Naive thymus-derived CD4-positive, alpha-beta T cell (primary cell): ENCODE data around the gene USH2A. TPM values are rescaled to one million over a fixed set of nuclear protein-coding genes. Genes with fewer than 3 reads are reported as not detected.

Experiments used
- ATAC-seq: fragments of 150-1000 bp; cut with Tn5 transposase; 2 replicates; pipeline ENCODE4 v1.10.0; 2021; ENCODE audit warnings: mild to moderate bottlenecking, moderate library complexity
- CTCF ChIA-PET: fragments of 350-600 bp; sonication (Branson Sonifier 250); formaldehyde crosslinking; loops from one replicate; lab custom pipeline; 2021; ENCODE audit warnings: antibody characterized with exemption; lab: Charles Lee
- POLR2A ChIA-PET: fragments of 350-600 bp; sonication (Branson Sonifier 250); formaldehyde crosslinking; loops from one replicate; lab custom pipeline; 2021; ENCODE audit warnings: antibody characterized with exemption, inconsistent platforms; lab: Charles Lee
- DNase-seq, 9 donors: peaks; one replicate each; pipeline versions ENCODE4 v3.0.0 to v3.0.0-alpha.2; 2020 to 2022; ENCODE audit warnings: mixed read lengths in 1 of 9
- H3K27ac ChIP-seq: one replicate; pipeline ENCODE4 v1.7.0; 2013; ENCODE audit warnings: mild to moderate bottlenecking, low read depth, low read length, moderate library complexity
- H3K27me3 ChIP-seq, 2 donors: one replicate each; pipeline ENCODE4 v1.7.0; 2013; ENCODE audit warnings: low read length in 2 of 2, mild to moderate bottlenecking in 2 of 2, moderate library complexity in 2 of 2; ENCODE audit not compliant: control insufficient read depth in 2 of 2, insufficient read depth in 2 of 2
- H3K36me3 ChIP-seq, 3 experiments: 1 replicate in 2 of 3; 2 replicates in 1 of 3; pipeline ENCODE4 v1.7.0; 2013; ENCODE audit warnings: low read length in 3 of 3, mild to moderate bottlenecking in 3 of 3, moderate library complexity in 1 of 3; ENCODE audit not compliant: insufficient read depth in 3 of 3, control insufficient read depth in 2 of 3
- H3K4me1 ChIP-seq, 2 donors: one replicate each; pipeline ENCODE4 v1.7.0; 2013; ENCODE audit warnings: low read length in 2 of 2, mild to moderate bottlenecking in 2 of 2, moderate library complexity in 1 of 2; ENCODE audit not compliant: control insufficient read depth in 2 of 2, insufficient read depth in 2 of 2
- H3K4me3 ChIP-seq: 2 replicates; pipeline ENCODE4 v1.7.0; 2013; ENCODE audit warnings: mild to moderate bottlenecking, low read length
- H3K9me3 ChIP-seq, 3 experiments: 1 replicate in 2 of 3; 2 replicates in 1 of 3; pipeline ENCODE4 v1.7.0; 2013; ENCODE audit warnings: low read length in 3 of 3; ENCODE audit not compliant: control insufficient read depth in 2 of 3
- H3K27ac Mint-ChIP-seq, 9 donors: one replicate each; pipeline ENCODE4 v1.8.0; 2020 to 2022; ENCODE audit warnings: mixed read lengths in 9 of 9, mild to moderate bottlenecking in 8 of 9, moderate library complexity in 5 of 9, inconsistent platforms in 2 of 9
- H3K27me3 Mint-ChIP-seq, 5 donors: one replicate each; pipeline ENCODE4 v1.8.0; 2021 to 2022; ENCODE audit warnings: mixed read lengths in 5 of 5, mild to moderate bottlenecking in 1 of 5
- H3K36me3 Mint-ChIP-seq, 5 donors: one replicate each; pipeline ENCODE4 v1.8.0; 2020 to 2022; ENCODE audit warnings: mixed read lengths in 5 of 5, mild to moderate bottlenecking in 3 of 5, inconsistent platforms in 1 of 5
- H3K4me1 Mint-ChIP-seq, 7 donors: one replicate each; pipeline ENCODE4 v1.8.0; 2020 to 2022; ENCODE audit warnings: mixed read lengths in 7 of 7, mild to moderate bottlenecking in 3 of 7, inconsistent platforms in 1 of 7
- H3K4me3 Mint-ChIP-seq, 10 donors: one replicate each; pipeline ENCODE4 v1.8.0; 2020 to 2022; ENCODE audit warnings: mild to moderate bottlenecking in 10 of 10, mixed read lengths in 10 of 10, moderate library complexity in 6 of 10, inconsistent platforms in 2 of 10
- H3K9me3 Mint-ChIP-seq, 11 donors: one replicate each; pipeline ENCODE4 v1.8.0; 2020 to 2022; ENCODE audit warnings: mixed read lengths in 11 of 11, mild to moderate bottlenecking in 4 of 11, inconsistent platforms in 1 of 11, moderate library complexity in 1 of 11
- intact Hi-C, 2 donors: fragments of 100-400 bp; cut with micrococcal nuclease; formaldehyde crosslinking; loops; one replicate each; pipeline ENCODE4 v1.15.1; 2023
- polyA plus RNA-seq, 2 donors: library from polyadenylated mRNA; unstranded; fragments of 300-500 nt; fragmentation: Illumina TruSeq; gene quantifications; one replicate each; pipeline ENCODE4 v1.2.3, GENCODE V29; 2021
- total RNA-seq, 6 experiments: library from RNA in 5 of 6; stranded (reverse) in 5 of 6; gene quantifications; 1 replicate in 5 of 6; 2 replicates in 1 of 6; pipeline ENCODE4 v1.2.3 and lab custom pipeline; 2021 to 2026

The USH2A gene
- total and polyA plus RNA-seq, 7 experiments from 2014 or later: not detected

DNA sequence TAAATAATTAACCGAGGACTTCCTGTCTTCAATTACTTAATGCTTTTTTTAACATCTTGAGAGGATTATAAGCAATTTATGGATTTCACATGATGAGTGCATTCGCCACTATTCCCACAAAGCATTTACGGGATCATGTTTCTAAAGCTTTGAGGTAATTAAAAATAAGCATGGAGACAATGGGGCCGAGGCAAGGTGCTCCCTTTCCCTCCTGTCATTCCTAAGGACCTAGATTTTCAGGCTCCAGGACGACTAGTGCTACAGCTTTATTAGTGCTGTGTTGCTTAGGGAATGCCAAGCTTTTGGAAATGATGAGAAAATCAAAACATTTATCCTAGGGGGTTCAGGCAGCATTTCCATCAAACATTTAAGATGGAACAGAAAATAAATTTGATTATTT is 646.9 kb downstream of the USH2A start:
- Mint-ChIP-seq H3K9me3 (peaks cover 0 to 10% (median 1%) of the 10 kb centered on the region in 11 donors), H3K27me3 (no peaks in the 10 kb centered on the region), H3K4me1 (no peaks in the 10 kb centered on the region), H3K27ac (no peak overlapping the region), H3K4me3 (no peak overlapping the region), H3K36me3 (no peaks in the 10 kb centered on the region)
- Histone ChIP-seq H3K4me1 (no peaks in the 10 kb centered on the region), H3K36me3 (no peaks in the 10 kb centered on the region), H3K9me3 (no peaks in the 10 kb centered on the region), H3K27ac (no peak overlapping the region), H3K4me3 (no peak overlapping the region), H3K27me3 (no peaks in the 10 kb centered on the region)
- DNase-seq (no peak), ATAC-seq (no peak)
- ChIA-PET CTCF (no interaction called here), POLR2A (no interaction called here)
- intact Hi-C loops: no loop called here

DNA sequence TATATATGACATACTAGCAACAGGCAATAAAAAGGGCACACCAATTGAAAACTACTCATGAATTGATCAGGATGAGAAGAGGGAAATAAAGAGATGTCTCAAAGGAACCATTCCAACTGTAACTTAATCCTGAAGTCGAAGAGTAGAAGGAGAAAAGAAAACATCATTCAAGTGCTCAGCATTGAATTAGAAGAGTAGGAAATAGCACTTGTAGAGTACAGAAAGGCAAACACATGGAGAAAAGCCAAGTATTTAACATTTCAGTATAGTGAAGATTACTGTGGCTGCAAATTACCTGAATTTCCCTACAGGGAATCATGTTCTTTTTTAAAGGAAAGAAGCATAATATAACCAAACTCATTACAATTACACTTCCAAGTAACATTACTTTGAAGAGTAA is 651.1 kb downstream of the USH2A start:
- no peaks in the 10 kb centered on the region for H3K9me3 ChIP-seq
- H3K4me3 ChIP-seq: no peak overlapping the region
- DNase-seq (no peak), ATAC-seq (no peak)
- no peaks in the 10 kb centered on the region for H3K27me3 Mint-ChIP-seq
- H3K27ac ChIP-seq: no peak overlapping the region
- H3K36me3 ChIP-seq: no peaks in the 10 kb centered on the region
- no peaks in the 10 kb centered on the region for H3K4me1 Mint-ChIP-seq
- CTCF ChIA-PET: no interaction called here
- H3K4me1 ChIP-seq: no peaks in the 10 kb centered on the region
- POLR2A ChIA-PET: no interaction called here
- H3K9me3 Mint-ChIP-seq: peaks cover 0 to 5% (median 1%) of the 10 kb centered on the region in 11 donors
- H3K27ac Mint-ChIP-seq: no peak overlapping the region
- no peak overlapping the region for H3K4me3 Mint-ChIP-seq
- no peaks in the 10 kb centered on the region for H3K36me3 Mint-ChIP-seq
- intact Hi-C loops: no loop called here
- H3K27me3 ChIP-seq: no peaks in the 10 kb centered on the region

DNA sequence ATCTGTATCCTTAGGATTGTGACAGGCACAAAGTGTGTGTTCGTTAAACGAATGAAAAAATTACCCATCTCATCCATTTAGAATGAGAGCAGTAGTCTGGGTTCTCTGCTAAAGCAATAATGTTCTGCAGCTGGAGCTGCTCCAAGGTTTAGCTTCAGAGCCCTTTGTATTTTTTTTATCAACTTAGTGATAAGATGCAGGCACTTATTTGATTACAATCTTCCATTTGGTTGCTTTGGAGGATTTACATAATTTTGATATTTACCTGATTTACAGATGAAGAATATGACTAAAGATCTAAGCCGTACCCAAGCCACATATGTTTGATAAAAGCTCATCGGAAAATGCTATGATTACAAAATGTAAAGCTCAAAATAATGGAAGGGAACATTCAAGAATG is 654.9 kb downstream of the USH2A start:
- ChIA-PET CTCF (no interaction called here), POLR2A (no interaction called here)
- H3K4me3 Mint-ChIP-seq: no peak overlapping the region
- Histone ChIP-seq H3K27me3 (no peaks in the 10 kb centered on the region), H3K4me1 (no peaks in the 10 kb centered on the region), H3K27ac (no peak overlapping the region), H3K4me3 (no peak overlapping the region), H3K9me3 (no peaks in the 10 kb centered on the region), H3K36me3 (no peaks in the 10 kb centered on the region)
- no peaks in the 10 kb centered on the region for H3K4me1 Mint-ChIP-seq
- intact Hi-C loops: no loop called here
- no peak overlapping the region for H3K27ac Mint-ChIP-seq
- H3K9me3 Mint-ChIP-seq: peaks cover 0 to 8% (median under 1%) of the 10 kb centered on the region in 11 donors
- peaks cover 0 to under 1% (median 0%) of the 10 kb centered on the region in 5 donors for H3K36me3 Mint-ChIP-seq
- no peak for DNase-seq
- H3K27me3 Mint-ChIP-seq: no peaks in the 10 kb centered on the region
- no peak for ATAC-seq

DNA sequence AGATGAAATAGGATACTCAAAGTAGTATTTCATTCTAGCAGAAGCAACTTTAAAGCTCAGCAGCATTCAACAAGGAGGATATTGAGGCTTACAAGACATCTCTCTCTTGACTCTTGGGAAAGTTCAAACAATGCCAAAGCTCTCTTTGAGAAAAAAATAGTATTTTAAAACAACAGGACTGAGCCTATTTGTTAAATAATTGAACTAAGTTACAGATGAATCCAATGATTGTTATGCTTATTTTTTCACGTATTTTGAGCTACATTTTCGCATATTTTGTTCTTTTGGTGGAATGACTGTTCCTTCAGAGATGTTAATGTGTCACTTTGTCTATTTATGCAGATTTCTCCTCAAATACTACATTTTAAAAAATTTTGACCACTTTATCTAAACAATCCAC is 655.5 kb downstream of the USH2A start:
- H3K4me3 ChIP-seq: no peak overlapping the region
- CTCF ChIA-PET: interaction anchor here (0.6 kb wide), 1 partner anchor 14 kb away, joined by 3 read pairs; no protein-coding TSS in a partner anchor
- DNase-seq: no peak
- H3K4me1 ChIP-seq: no peaks in the 10 kb centered on the region
- H3K27me3 ChIP-seq: no peaks in the 10 kb centered on the region
- intact Hi-C loops: no loop called here
- no peaks in the 10 kb centered on the region for H3K9me3 ChIP-seq
- H3K27me3 Mint-ChIP-seq: no peaks in the 10 kb centered on the region
- H3K27ac Mint-ChIP-seq: no peak overlapping the region
- no peak for ATAC-seq
- H3K9me3 Mint-ChIP-seq: peaks cover 0 to 12% (median 3%) of the 10 kb centered on the region in 11 donors
- no peak overlapping the region for H3K4me3 Mint-ChIP-seq
- peaks cover 0 to 4% (median 0%) of the 10 kb centered on the region in 5 donors for H3K36me3 Mint-ChIP-seq
- H3K36me3 ChIP-seq: no peaks in the 10 kb centered on the region
- POLR2A ChIA-PET: no interaction called here
- no peak overlapping the region for H3K27ac ChIP-seq
- no peaks in the 10 kb centered on the region for H3K4me1 Mint-ChIP-seq

DNA sequence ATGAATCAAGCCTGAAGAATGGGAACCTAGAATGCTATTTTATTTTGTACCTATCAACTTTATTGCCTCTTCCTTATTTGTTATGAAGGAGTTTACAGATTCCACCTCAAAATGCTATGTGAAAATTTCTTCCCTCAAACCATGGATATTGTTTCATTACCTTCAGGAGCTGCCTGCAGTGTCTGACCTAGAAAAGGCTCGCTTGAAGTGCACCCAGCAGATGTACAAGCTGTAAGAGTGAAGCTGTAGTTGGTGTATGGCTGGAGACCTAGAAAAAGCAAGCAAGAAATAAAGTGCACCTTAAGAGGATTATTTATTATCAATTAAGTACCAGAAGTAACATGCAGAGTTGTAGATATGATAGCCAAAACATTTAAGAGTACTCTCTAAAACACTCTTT is 656.7 kb downstream of the USH2A start:
- ChIA-PET POLR2A (no interaction called here), CTCF (no interaction called here)
- Mint-ChIP-seq H3K27me3 (no peaks in the 10 kb centered on the region), H3K4me1 (no peaks in the 10 kb centered on the region), H3K27ac (no peak overlapping the region), H3K36me3 (peaks cover 0 to 4% (median 0%) of the 10 kb centered on the region in 5 donors), H3K4me3 (no peak overlapping the region), H3K9me3 (peaks cover 0 to 7% (median 3%) of the 10 kb centered on the region in 11 donors)
- DNase-seq (no peak), ATAC-seq (no peak)
- intact Hi-C loops: no loop called here
- H3K4me3 ChIP-seq: no peak overlapping the region
- no peaks in the 10 kb centered on the region for H3K9me3 ChIP-seq
- no peak overlapping the region for H3K27ac ChIP-seq
- H3K36me3 ChIP-seq: no peaks in the 10 kb centered on the region
- no peaks in the 10 kb centered on the region for H3K27me3 ChIP-seq
- no peaks in the 10 kb centered on the region for H3K4me1 ChIP-seq

DNA sequence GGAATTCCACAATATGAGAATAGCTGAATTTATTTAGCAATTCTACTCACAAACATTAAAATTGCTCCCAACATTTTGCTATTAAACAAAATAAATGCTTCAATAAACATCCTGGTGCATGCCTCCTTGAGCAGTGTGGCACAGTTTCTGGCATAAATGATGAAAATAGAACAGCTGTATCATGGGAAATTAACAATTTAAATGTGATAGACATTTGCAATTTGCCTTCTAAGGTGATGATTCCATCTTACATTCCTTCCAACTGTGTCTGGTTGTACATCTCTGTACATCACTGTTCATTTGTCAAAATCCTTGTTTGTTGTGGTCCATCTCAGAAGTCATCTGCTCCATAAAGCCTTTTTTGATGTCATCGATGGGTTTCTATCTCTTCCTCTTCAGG is 657.4 kb downstream of the USH2A start:
- H3K4me1 ChIP-seq: no peaks in the 10 kb centered on the region
- CTCF ChIA-PET: no interaction called here
- H3K27me3 Mint-ChIP-seq: no peaks in the 10 kb centered on the region
- no peak overlapping the region for H3K27ac ChIP-seq
- ATAC-seq (no peak), DNase-seq (no peak)
- no peak overlapping the region for H3K4me3 Mint-ChIP-seq
- H3K9me3 Mint-ChIP-seq: peaks cover 0 to 13% (median 3%) of the 10 kb centered on the region in 11 donors
- no peaks in the 10 kb centered on the region for H3K36me3 ChIP-seq
- intact Hi-C loops: no loop called here
- no peaks in the 10 kb centered on the region for H3K27me3 ChIP-seq
- H3K27ac Mint-ChIP-seq: no peak overlapping the region
- no peaks in the 10 kb centered on the region for H3K4me1 Mint-ChIP-seq
- POLR2A ChIA-PET: no interaction called here
- no peaks in the 10 kb centered on the region for H3K9me3 ChIP-seq
- peaks cover 0 to 4% (median 0%) of the 10 kb centered on the region in 5 donors for H3K36me3 Mint-ChIP-seq
- H3K4me3 ChIP-seq: no peak overlapping the region

DNA sequence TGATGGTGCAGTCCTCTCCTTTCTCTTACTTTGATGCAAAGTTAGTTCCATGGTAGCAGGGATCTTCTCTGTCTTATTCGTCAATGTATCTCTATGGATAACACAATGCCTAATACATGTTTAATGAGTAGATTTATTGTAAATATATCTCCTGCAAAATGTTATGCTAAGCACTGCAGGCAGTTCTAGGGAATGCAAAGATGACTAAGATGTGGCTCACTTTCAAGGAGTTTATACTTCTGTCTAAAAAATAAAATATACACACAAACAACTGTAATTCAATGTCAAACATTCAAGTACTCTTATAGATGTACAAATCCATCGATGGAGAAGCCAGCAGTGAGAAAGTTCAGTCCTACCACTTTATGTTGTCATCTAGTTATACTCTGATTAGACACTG is 661.8 kb downstream of the USH2A start:
- Mint-ChIP-seq H3K27me3 (no peaks in the 10 kb centered on the region), H3K36me3 (peaks cover 0 to 4% (median 0%) of the 10 kb centered on the region in 5 donors), H3K4me1 (no peaks in the 10 kb centered on the region), H3K27ac (no peak overlapping the region), H3K9me3 (peaks cover 0 to 13% (median 3%) of the 10 kb centered on the region in 11 donors), H3K4me3 (no peak overlapping the region)
- ChIA-PET CTCF (no interaction called here), POLR2A (no interaction called here)
- Histone ChIP-seq H3K9me3 (no peaks in the 10 kb centered on the region), H3K4me3 (no peak overlapping the region), H3K36me3 (no peaks in the 10 kb centered on the region), H3K27me3 (no peaks in the 10 kb centered on the region), H3K4me1 (no peaks in the 10 kb centered on the region), H3K27ac (no peak overlapping the region)
- ATAC-seq (no peak), DNase-seq (no peak)
- intact Hi-C loops: no loop called here
